ENCODE results near the gene LSM2. TPM values are rescaled to one million over a fixed set of nuclear protein-coding genes. Genes with fewer than 3 reads are reported as not detected.

LSM2 gene
- total and polyA plus RNA-seq, 9 of the 15 experiments (the other 6 are each of a cell fraction or from before 2014, with no cell fraction given) = 154 to 407 (median 223) TPM

- TF ChIP-seq, protein P1, sequence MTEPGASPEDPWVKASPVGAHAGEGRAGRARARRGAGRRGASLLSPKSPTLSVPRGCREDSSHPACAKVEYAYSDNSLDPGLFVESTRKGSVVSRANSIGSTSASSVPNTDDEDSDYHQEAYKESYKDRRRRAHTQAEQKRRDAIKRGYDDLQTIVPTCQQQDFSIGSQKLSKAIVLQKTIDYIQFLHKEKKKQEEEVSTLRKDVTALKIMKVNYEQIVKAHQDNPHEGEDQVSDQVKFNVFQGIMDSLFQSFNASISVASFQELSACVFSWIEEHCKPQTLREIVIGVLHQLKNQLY (CRISPR knock-in tag; conservative IDR thresholded peaks at IDR 0.05) = no peak
- TF ChIP-seq SMC3 (conservative IDR thresholded peaks at IDR 0.05; ENCODE audit: insufficient read depth, low read depth, low read length) (no peak), DNMT1 (IDR thresholded peaks at IDR 0.05) (no peak), RHOXF2B (CRISPR knock-in tag; conservative IDR thresholded peaks at IDR 0.05) (no peak), NUFIP1 (IDR thresholded peaks at IDR 0.05; ENCODE audit: partially characterized antibody) (no peak), RFX7 (CRISPR knock-in tag; IDR thresholded peaks at IDR 0.05) (no peak), TEAD2 (tag; IDR thresholded peaks at IDR 0.05) (no peak), POLR3G (IDR thresholded peaks at IDR 0.05; ENCODE audit: extremely low read depth, insufficient read length, insufficient replicate concordance) (no peak), DLX4 (CRISPR knock-in tag; IDR thresholded peaks at IDR 0.05) (no peak), SRSF9 (IDR thresholded peaks at IDR 0.05; ENCODE audit: borderline replicate concordance, low read depth, low read length) (no peak), ZNF785 (CRISPR knock-in tag; IDR thresholded peaks at IDR 0.05) (no peak)
- TF ChIP-seq, protein P2, sequence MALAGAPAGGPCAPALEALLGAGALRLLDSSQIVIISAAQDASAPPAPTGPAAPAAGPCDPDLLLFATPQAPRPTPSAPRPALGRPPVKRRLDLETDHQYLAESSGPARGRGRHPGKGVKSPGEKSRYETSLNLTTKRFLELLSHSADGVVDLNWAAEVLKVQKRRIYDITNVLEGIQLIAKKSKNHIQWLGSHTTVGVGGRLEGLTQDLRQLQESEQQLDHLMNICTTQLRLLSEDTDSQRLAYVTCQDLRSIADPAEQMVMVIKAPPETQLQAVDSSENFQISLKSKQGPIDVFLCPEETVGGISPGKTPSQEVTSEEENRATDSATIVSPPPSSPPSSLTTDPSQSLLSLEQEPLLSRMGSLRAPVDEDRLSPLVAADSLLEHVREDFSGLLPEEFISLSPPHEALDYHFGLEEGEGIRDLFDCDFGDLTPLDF (CRISPR knock-in tag; IDR thresholded peaks at IDR 0.05) = no peak
- TF ChIP-seq, protein P3, sequence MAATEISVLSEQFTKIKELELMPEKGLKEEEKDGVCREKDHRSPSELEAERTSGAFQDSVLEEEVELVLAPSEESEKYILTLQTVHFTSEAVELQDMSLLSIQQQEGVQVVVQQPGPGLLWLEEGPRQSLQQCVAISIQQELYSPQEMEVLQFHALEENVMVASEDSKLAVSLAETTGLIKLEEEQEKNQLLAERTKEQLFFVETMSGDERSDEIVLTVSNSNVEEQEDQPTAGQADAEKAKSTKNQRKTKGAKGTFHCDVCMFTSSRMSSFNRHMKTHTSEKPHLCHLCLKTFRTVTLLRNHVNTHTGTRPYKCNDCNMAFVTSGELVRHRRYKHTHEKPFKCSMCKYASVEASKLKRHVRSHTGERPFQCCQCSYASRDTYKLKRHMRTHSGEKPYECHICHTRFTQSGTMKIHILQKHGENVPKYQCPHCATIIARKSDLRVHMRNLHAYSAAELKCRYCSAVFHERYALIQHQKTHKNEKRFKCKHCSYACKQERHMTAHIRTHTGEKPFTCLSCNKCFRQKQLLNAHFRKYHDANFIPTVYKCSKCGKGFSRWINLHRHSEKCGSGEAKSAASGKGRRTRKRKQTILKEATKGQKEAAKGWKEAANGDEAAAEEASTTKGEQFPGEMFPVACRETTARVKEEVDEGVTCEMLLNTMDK (IDR thresholded peaks at IDR 0.05; ENCODE audit: borderline replicate concordance, insufficient read depth, low read depth, low read length, poor library complexity, severe bottlenecking) = no peak
- TF ChIP-seq, protein P4, sequence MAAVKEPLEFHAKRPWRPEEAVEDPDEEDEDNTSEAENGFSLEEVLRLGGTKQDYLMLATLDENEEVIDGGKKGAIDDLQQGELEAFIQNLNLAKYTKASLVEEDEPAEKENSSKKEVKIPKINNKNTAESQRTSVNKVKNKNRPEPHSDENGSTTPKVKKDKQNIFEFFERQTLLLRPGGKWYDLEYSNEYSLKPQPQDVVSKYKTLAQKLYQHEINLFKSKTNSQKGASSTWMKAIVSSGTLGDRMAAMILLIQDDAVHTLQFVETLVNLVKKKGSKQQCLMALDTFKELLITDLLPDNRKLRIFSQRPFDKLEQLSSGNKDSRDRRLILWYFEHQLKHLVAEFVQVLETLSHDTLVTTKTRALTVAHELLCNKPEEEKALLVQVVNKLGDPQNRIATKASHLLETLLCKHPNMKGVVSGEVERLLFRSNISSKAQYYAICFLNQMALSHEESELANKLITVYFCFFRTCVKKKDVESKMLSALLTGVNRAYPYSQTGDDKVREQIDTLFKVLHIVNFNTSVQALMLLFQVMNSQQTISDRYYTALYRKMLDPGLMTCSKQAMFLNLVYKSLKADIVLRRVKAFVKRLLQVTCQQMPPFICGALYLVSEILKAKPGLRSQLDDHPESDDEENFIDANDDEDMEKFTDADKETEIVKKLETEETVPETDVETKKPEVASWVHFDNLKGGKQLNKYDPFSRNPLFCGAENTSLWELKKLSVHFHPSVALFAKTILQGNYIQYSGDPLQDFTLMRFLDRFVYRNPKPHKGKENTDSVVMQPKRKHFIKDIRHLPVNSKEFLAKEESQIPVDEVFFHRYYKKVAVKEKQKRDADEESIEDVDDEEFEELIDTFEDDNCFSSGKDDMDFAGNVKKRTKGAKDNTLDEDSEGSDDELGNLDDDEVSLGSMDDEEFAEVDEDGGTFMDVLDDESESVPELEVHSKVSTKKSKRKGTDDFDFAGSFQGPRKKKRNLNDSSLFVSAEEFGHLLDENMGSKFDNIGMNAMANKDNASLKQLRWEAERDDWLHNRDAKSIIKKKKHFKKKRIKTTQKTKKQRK (IDR thresholded peaks at IDR 0.05; ENCODE audit: borderline replicate concordance, low read depth, low read length) = no peak
- TF ChIP-seq, protein P5, sequence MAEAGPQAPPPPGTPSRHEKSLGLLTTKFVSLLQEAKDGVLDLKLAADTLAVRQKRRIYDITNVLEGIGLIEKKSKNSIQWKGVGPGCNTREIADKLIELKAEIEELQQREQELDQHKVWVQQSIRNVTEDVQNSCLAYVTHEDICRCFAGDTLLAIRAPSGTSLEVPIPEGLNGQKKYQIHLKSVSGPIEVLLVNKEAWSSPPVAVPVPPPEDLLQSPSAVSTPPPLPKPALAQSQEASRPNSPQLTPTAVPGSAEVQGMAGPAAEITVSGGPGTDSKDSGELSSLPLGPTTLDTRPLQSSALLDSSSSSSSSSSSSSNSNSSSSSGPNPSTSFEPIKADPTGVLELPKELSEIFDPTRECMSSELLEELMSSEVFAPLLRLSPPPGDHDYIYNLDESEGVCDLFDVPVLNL (CRISPR knock-in tag; IDR thresholded peaks at IDR 0.05; ENCODE audit: low read depth) = no peak
Measured at GRCh38 chr6:31847276-31847978, 40.7 kb upstream of the LSM2 start (continued).
